B cell (primary cell): ENCODE results near the gene CHKA. TPM values are rescaled to one million over a fixed set of nuclear protein-coding genes. Genes with fewer than 3 reads are reported as not detected.

Experiments
- ATAC-seq: fragments of 200-7000 bp; cut with Tn5 transposase; one replicate; pipeline ENCODE4 v1.10.0; 2021; ENCODE audit warnings: low read depth, mild to moderate bottlenecking, moderate number of reproducible peaks, moderate library complexity
- CTCF ChIA-PET: fragments of 350-600 bp; sonication (Branson Sonifier 250); formaldehyde crosslinking; loops from one replicate; lab custom pipeline; 2021; ENCODE audit warnings: antibody characterized with exemption, inconsistent platforms; lab: Charles Lee
- POLR2A ChIA-PET: fragments of 350-600 bp; sonication (Branson Sonifier 250); formaldehyde crosslinking; loops from one replicate; lab custom pipeline; 2021; ENCODE audit warnings: antibody characterized with exemption; lab: Charles Lee
- DNase-seq: peaks from one replicate; pipeline ENCODE4 v3.0.0; 2013
- H2AFZ ChIP-seq: 2 replicates; pipeline ENCODE4 v1.6.1; 2012; ENCODE audit warnings: mild to moderate bottlenecking, low read depth, low read length; ENCODE audit not compliant: insufficient read depth, poor library complexity, severe bottlenecking
- H3K27ac ChIP-seq, 2 donors: 1 replicate in 1 of 2; 2 replicates in 1 of 2; pipeline ENCODE4 v1.5.1; 2012 to 2013; ENCODE audit warnings: low read length in 2 of 2, mild to moderate bottlenecking in 2 of 2, moderate library complexity in 1 of 2
- H3K27me3 ChIP-seq, 4 experiments: fragments of 200-600 bp in 1 of 4; sonication (generic) in 1 of 4; replicated peaks in 1 of 4; 1 replicate in 2 of 4; 2 replicates in 2 of 4; pipeline versions ENCODE4 v1.6.1 to v1.7.0; 2013 to 2016; ENCODE audit warnings: low read length in 3 of 4, mild to moderate bottlenecking in 2 of 4, mixed read lengths in 1 of 4, moderate library complexity in 1 of 4; ENCODE audit not compliant: insufficient read depth in 4 of 4, control insufficient read depth in 3 of 4; ENCODE audit errors: control extremely low read depth in 1 of 4
- H3K36me3 ChIP-seq, 2 experiments: replicated peaks in 1 of 2; 1 replicate in 1 of 2; 2 replicates in 1 of 2; pipeline versions ENCODE4 v1.6.1 to v1.7.1; 2013; ENCODE audit warnings: low read length in 1 of 2; ENCODE audit not compliant: insufficient read depth in 2 of 2, control insufficient read depth in 1 of 2; ENCODE audit errors: control extremely low read depth in 1 of 2, extremely low read depth in 1 of 2
- H3K4me1 ChIP-seq, 2 donors: fragments of 200-600 bp in 1 of 2; sonication (generic) in 1 of 2; 1 replicate in 1 of 2; 2 replicates in 1 of 2; pipeline versions ENCODE4 v1.5.1 to v1.6.1; 2013 to 2017; ENCODE audit warnings: low read length in 2 of 2; ENCODE audit not compliant: control insufficient read depth in 2 of 2, insufficient read depth in 2 of 2
- H3K4me2 ChIP-seq: replicated peaks from 2 replicates; pipeline ENCODE3; 2012; ENCODE audit warnings: mild to moderate bottlenecking, low read depth, low read length; ENCODE audit not compliant: poor library complexity, severe bottlenecking
- H3K4me3 ChIP-seq, 5 experiments: fragments of 200-600 bp in 1 of 5; sonication (generic) in 1 of 5; 1 replicate in 3 of 5; 2 replicates in 2 of 5; pipeline versions ENCODE4 v1.5.1 to v1.7.0; 2011 to 2016; ENCODE audit warnings: low read length in 4 of 5, mild to moderate bottlenecking in 4 of 5, low read depth in 2 of 5, control low read depth in 1 of 5, moderate library complexity in 1 of 5; ENCODE audit not compliant: insufficient read depth in 1 of 5; ENCODE audit errors: control extremely low read depth in 1 of 5, extremely low read depth in 1 of 5
- H3K79me2 ChIP-seq: fragments of 200-600 bp; sonication (generic); one replicate; pipeline ENCODE4 v1.6.0; 2016; ENCODE audit warnings: low read length; ENCODE audit not compliant: control insufficient read depth, insufficient read depth
- H3K9ac ChIP-seq: fragments of 200-600 bp; sonication (generic); 2 replicates; pipeline ENCODE4 v1.6.1; 2017; ENCODE audit warnings: mild to moderate bottlenecking, low read length, moderate library complexity
- H3K9me3 ChIP-seq, 3 donors: one replicate each; pipeline versions ENCODE4 v1.6.1 to v1.7.1; 2013; ENCODE audit warnings: low read length in 2 of 3; ENCODE audit not compliant: control insufficient read depth in 2 of 3, insufficient read depth in 1 of 3; ENCODE audit errors: control extremely low read depth in 1 of 3
- H4K20me1 ChIP-seq: 2 replicates; pipeline ENCODE4 v1.6.0; 2012; ENCODE audit warnings: mild to moderate bottlenecking, low read length; ENCODE audit not compliant: insufficient read depth, control insufficient read depth, poor library complexity, severe bottlenecking
- H3K27ac Mint-ChIP-seq: one replicate; pipeline ENCODE4 v1.8.0; 2021; ENCODE audit warnings: mixed read lengths
- H3K27me3 Mint-ChIP-seq: one replicate; pipeline ENCODE4 v1.8.0; 2021; ENCODE audit warnings: mixed read lengths
- H3K4me1 Mint-ChIP-seq: one replicate; pipeline ENCODE4 v1.8.0; 2021; ENCODE audit warnings: mixed read lengths
- H3K4me3 Mint-ChIP-seq: one replicate; pipeline ENCODE4 v1.8.0; 2021; ENCODE audit warnings: mixed read lengths
- H3K9me3 Mint-ChIP-seq: one replicate; pipeline ENCODE4 v1.8.0; 2022; ENCODE audit warnings: mixed read lengths; ENCODE audit not compliant: insufficient read depth
- EZH2 ChIP-seq: IDR thresholded peaks from 2 replicates; pipeline ENCODE4 v1.6.1; 2012; ENCODE audit warnings: borderline replicate concordance, low read depth, mild to moderate bottlenecking, moderate library complexity, low read length; ENCODE audit not compliant: insufficient read depth, poor library complexity, severe bottlenecking
- WGBS: methylation state at CpG from one replicate; pipeline ENCODE4 v1.1.5; 2013; ENCODE audit warnings: missing lambda C conversion rate; ENCODE audit not compliant: insufficient coverage; 5-methylcytosine and 5-hydroxymethylcytosine counted together
- intact Hi-C: fragments of 100-400 bp; cut with micrococcal nuclease; formaldehyde crosslinking; loops from one replicate; pipeline ENCODE4 v1.10.0; 2022
- polyA plus RNA-seq: library from polyadenylated mRNA; depleted of rRNA; stranded (reverse); fragments of >200 nt; gene quantifications from 2 replicates; pipeline ENCODE4 v1.2.3, GENCODE V29; 2012
- total RNA-seq, 2 donors: library from RNA; stranded (reverse); fragments of 120-200 nt in 1 of 2; gene quantifications; 1 replicate in 1 of 2; 2 replicates in 1 of 2; pipeline versions ENCODE4 v1.2.3 to v1.2.4, GENCODE V29; 2013 to 2022
- TF ChIP-seq, protein P1 (sequence below): fragments of 200-600 bp; IDR thresholded peaks from one replicate; pipeline ENCODE4 v1.8.0; 2022; ENCODE audit warnings: antibody characterized with exemption, mild to moderate bottlenecking

CHKA gene
- total and polyA plus RNA-seq, 2 donors (not counting 1 experiment from before 2014, with no cell fraction given) = 10.6 to 20.6 TPM

GRCh38 chr11:68159161-68159560 lies 38.0 kb upstream of the CHKA start:
- H3K4me2 ChIP-seq = no peak overlapping the region
- intact Hi-C loops = no loop called here
- POLR2A ChIA-PET = interaction anchor here (0.6 kb wide), 1 partner anchor 205 kb away, joined by 3 read pairs; no protein-coding TSS in a partner anchor
- no peaks in the 10 kb centered on the region for H3K27me3 ChIP-seq
- H3K36me3 ChIP-seq = peaks cover 9 to 33% of the 10 kb centered on the region in 2 experiments
- no peak overlapping the region for H3K4me3 Mint-ChIP-seq
- CTCF ChIA-PET = no interaction called here
- no peaks in the 10 kb centered on the region for H4K20me1 ChIP-seq
- H3K9me3 ChIP-seq = no peaks in the 10 kb centered on the region
- no peak overlapping the region for H3K4me3 ChIP-seq
- TF ChIP-seq, protein P1, sequence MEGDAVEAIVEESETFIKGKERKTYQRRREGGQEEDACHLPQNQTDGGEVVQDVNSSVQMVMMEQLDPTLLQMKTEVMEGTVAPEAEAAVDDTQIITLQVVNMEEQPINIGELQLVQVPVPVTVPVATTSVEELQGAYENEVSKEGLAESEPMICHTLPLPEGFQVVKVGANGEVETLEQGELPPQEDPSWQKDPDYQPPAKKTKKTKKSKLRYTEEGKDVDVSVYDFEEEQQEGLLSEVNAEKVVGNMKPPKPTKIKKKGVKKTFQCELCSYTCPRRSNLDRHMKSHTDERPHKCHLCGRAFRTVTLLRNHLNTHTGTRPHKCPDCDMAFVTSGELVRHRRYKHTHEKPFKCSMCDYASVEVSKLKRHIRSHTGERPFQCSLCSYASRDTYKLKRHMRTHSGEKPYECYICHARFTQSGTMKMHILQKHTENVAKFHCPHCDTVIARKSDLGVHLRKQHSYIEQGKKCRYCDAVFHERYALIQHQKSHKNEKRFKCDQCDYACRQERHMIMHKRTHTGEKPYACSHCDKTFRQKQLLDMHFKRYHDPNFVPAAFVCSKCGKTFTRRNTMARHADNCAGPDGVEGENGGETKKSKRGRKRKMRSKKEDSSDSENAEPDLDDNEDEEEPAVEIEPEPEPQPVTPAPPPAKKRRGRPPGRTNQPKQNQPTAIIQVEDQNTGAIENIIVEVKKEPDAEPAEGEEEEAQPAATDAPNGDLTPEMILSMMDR = no peak
- TF ChIP-seq EZH2 = no peak
- H3K27ac ChIP-seq = no peak overlapping the region
- no peaks in the 10 kb centered on the region for H3K79me2 ChIP-seq
- no peaks in the 10 kb centered on the region for H3K27me3 Mint-ChIP-seq
- DNase-seq = no peak
- H2AFZ ChIP-seq = no peak overlapping the region
- H3K9ac ChIP-seq = no peak overlapping the region
- H3K9me3 Mint-ChIP-seq = no peaks in the 10 kb centered on the region
- 96% methylated on average over 3 of the region's 9 CpGs for WGBS
- no peak overlapping the region for H3K27ac Mint-ChIP-seq
- H3K4me1 ChIP-seq = no peaks in the 10 kb centered on the region
- no peaks in the 10 kb centered on the region for H3K4me1 Mint-ChIP-seq
- no peak for ATAC-seq

GRCh38 chr11:68158580-68158979 lies 37.4 kb upstream of the CHKA start:
- TF ChIP-seq EZH2 = no peak
- TF ChIP-seq, protein P1 = no peak
- DNase-seq (no peak), ATAC-seq (no peak)
- Histone ChIP-seq H3K9me3 (no peaks in the 10 kb centered on the region), H3K4me3 (no peak overlapping the region), H3K27me3 (no peaks in the 10 kb centered on the region), H3K4me2 (no peak overlapping the region), H3K36me3 (peaks cover 10 to 29% of the 10 kb centered on the region in 2 experiments), H3K27ac (no peak overlapping the region), H3K4me1 (no peaks in the 10 kb centered on the region), H3K79me2 (no peaks in the 10 kb centered on the region), H2AFZ (no peak overlapping the region), H4K20me1 (no peaks in the 10 kb centered on the region), H3K9ac (no peak overlapping the region)
- H3K9me3 Mint-ChIP-seq = no peaks in the 10 kb centered on the region
- ChIA-PET CTCF (no interaction called here), POLR2A (interaction anchor here (0.5 kb wide), 1 partner anchor 35 kb away, joined by 4 read pairs; no protein-coding TSS in a partner anchor)
- H3K4me3 Mint-ChIP-seq = no peak overlapping the region
- H3K27me3 Mint-ChIP-seq = no peaks in the 10 kb centered on the region
- no peaks in the 10 kb centered on the region for H3K4me1 Mint-ChIP-seq
- H3K27ac Mint-ChIP-seq = no peak overlapping the region
- intact Hi-C loops = no loop called here
- WGBS = over 99% methylated on average over 12 of the region's 14 CpGs
